8988T (cell line): Measurements from ENCODE around the gene TRABD2B.

ENCODE experiments used
- DNase-seq: peaks from one replicate; pipeline ENCODE4 v3.0.0; 2011

Gene TRABD2B

GRCh38 chr1:48021792-48022191 is 24.6 kb upstream of the TRABD2B start:
- no peak for DNase-seq

- DNase-seq, result no peak
Measured at GRCh38 chr1:48019714-48020315, 22.6 kb upstream of the TRABD2B start.

GRCh38 chr1:48018799-48019198 is 21.6 kb upstream of the TRABD2B start:
- no peak for DNase-seq

- DNase-seq, result no peak
Measured at GRCh38 chr1:48017716-48018115, 20.5 kb upstream of the TRABD2B start.

GRCh38 chr1:48016515-48016914 is 19.3 kb upstream of the TRABD2B start:
- no peak for DNase-seq

- no peak for DNase-seq
Measured at GRCh38 chr1:48013270-48013669, 16.1 kb upstream of the TRABD2B start.

- no peak for DNase-seq
Measured at GRCh38 chr1:48007047-48007446, 9.9 kb upstream of the TRABD2B start.

GRCh38 chr1:48006264-48006663 is 9.1 kb upstream of the TRABD2B start:
- DNase-seq, result no peak

- no peak for DNase-seq
Measured at GRCh38 chr1:48005253-48006117, 8.3 kb upstream of the TRABD2B start.

- DNase-seq, result no peak
Measured at GRCh38 chr1:48003741-48004531, 6.8 kb upstream of the TRABD2B start.

GRCh38 chr1:48002142-48002541 is 5.0 kb upstream of the TRABD2B start:
- DNase-seq, result no peak

- DNase-seq, result no peak
Measured at GRCh38 chr1:48001696-48002095, 4.5 kb upstream of the TRABD2B start.

GRCh38 chr1:48000883-48001282 is 3.7 kb upstream of the TRABD2B start:
- no peak for DNase-seq

GRCh38 chr1:47999097-47999496 is 1.9 kb upstream of the TRABD2B start:
- DNase-seq, result no peak

GRCh38 chr1:47998396-47998990 is 1.3 kb upstream of the TRABD2B start:
- DNase-seq, result no peak

- DNase-seq, result no peak
Measured at GRCh38 chr1:47996406-47997226, 569 bp downstream of the TRABD2B start.

GRCh38 chr1:47996060-47996405 is 1.2 kb downstream of the TRABD2B start:
- no peak for DNase-seq

GRCh38 chr1:47995306-47996050 is 1.7 kb downstream of the TRABD2B start:
- no peak for DNase-seq

- DNase-seq, result no peak
Measured at GRCh38 chr1:47993881-47994625, 3.1 kb downstream of the TRABD2B start.

- no peak for DNase-seq
Measured at GRCh38 chr1:47993416-47993740, 3.8 kb downstream of the TRABD2B start.
